Keratinocyte (primary cell): Measurements from ENCODE around the gene UBAC2. TPM values are rescaled to one million over a fixed set of nuclear protein-coding genes. Genes with fewer than 3 reads are reported as not detected.

Experiments
- DNase-seq: peaks from one replicate; pipeline ENCODE4 v3.0.0-alpha.2; 2011; ENCODE audit warnings: low read depth, missing footprints, low spot score
- FAIRE-seq: peaks from 2 replicates; lab custom pipeline; 2011; peaks lifted over from hg19 to GRCh38; lab: Jason Lieb, UNC
- H2AFZ ChIP-seq: 2 replicates; pipeline ENCODE4 v1.6.0; 2012; ENCODE audit warnings: low read length, control low read depth, inconsistent platforms; ENCODE audit not compliant: control insufficient read depth
- H3K27ac ChIP-seq: 2 replicates; pipeline ENCODE4 v1.5.1; 2011; ENCODE audit warnings: low read length; ENCODE audit not compliant: control insufficient read depth, insufficient read depth
- H3K27me3 ChIP-seq: 3 replicates; pipeline ENCODE4 v1.6.0; 2011; ENCODE audit warnings: low read length; ENCODE audit not compliant: control insufficient read depth, insufficient read depth; ENCODE audit errors: extremely low read depth
- H3K36me3 ChIP-seq, 2 experiments: 2 replicates in 1 of 2; 3 replicates in 1 of 2; pipeline ENCODE4 v1.5.1; 2011; ENCODE audit warnings: low read length in 2 of 2, mild to moderate bottlenecking in 1 of 2; ENCODE audit not compliant: control insufficient read depth in 2 of 2, insufficient read depth in 2 of 2; ENCODE audit errors: extremely low read depth in 1 of 2
- H3K4me1 ChIP-seq: 3 replicates; pipeline ENCODE4 v1.5.1; 2011; ENCODE audit warnings: low read length; ENCODE audit not compliant: control insufficient read depth, insufficient read depth; ENCODE audit errors: extremely low read depth
- H3K4me2 ChIP-seq: 3 replicates; pipeline ENCODE4 v1.6.0; 2011; ENCODE audit warnings: low read depth, low read length; ENCODE audit not compliant: control insufficient read depth, insufficient read depth; ENCODE audit errors: extremely low read depth
- H3K4me3 ChIP-seq, 3 experiments: fragments of 200-600 bp in 1 of 3; sonication (generic) in 1 of 3; 2 replicates in 2 of 3; 3 replicates in 1 of 3; pipeline ENCODE4 v1.5.1; 2011 to 2016; ENCODE audit warnings: low read length in 3 of 3, mild to moderate bottlenecking in 3 of 3, control low read depth in 2 of 3, inconsistent platforms in 1 of 3, low read depth in 1 of 3, mixed read lengths in 1 of 3, mixed run types in 1 of 3, moderate library complexity in 1 of 3; ENCODE audit not compliant: control insufficient read depth in 2 of 3, insufficient read depth in 2 of 3; ENCODE audit errors: extremely low read depth in 1 of 3
- H3K79me2 ChIP-seq: 2 replicates; pipeline ENCODE4 v1.6.0; 2012; ENCODE audit warnings: low read length; ENCODE audit not compliant: control insufficient read depth, insufficient read depth
- H3K9ac ChIP-seq: 3 replicates; pipeline ENCODE4 v1.6.0; 2011; ENCODE audit warnings: low read length; ENCODE audit not compliant: control insufficient read depth, insufficient read depth; ENCODE audit errors: extremely low read depth
- H3K9me1 ChIP-seq: 3 replicates; pipeline ENCODE4 v1.6.0; 2011; ENCODE audit warnings: low read length; ENCODE audit not compliant: control insufficient read depth, insufficient read depth; ENCODE audit errors: extremely low read depth
- H3K9me3 ChIP-seq: 2 replicates; pipeline ENCODE4 v1.5.1; 2012; ENCODE audit warnings: low read depth, low read length; ENCODE audit not compliant: control insufficient read depth
- H4K20me1 ChIP-seq: 3 replicates; pipeline ENCODE4 v1.6.0; 2011; ENCODE audit warnings: low read length; ENCODE audit not compliant: control insufficient read depth, insufficient read depth; ENCODE audit errors: extremely low read depth
- EZH2 ChIP-seq: IDR thresholded peaks from one replicate; pipeline ENCODE4 v1.6.1; 2012; ENCODE audit warnings: inconsistent platforms, mild to moderate bottlenecking, low read length, moderate library complexity
- dilution Hi-C: fragments of 300-500 bp; cut with MboI; formaldehyde crosslinking; loops from one replicate; pipeline ENCODE4 v1.7.0; 2020; ENCODE audit warnings: low sequenced_read_pairs; ENCODE audit not compliant: extremely low pct_ligation_motif_present
- polyA plus RNA-seq, 5 experiments: library from polyadenylated mRNA; depleted of rRNA in 3 of 5; stranded (reverse) in 3 of 5; stranded (forward) in 1 of 5; unstranded in 1 of 5; fragments of >200 nt; gene quantifications; 1 replicate in 1 of 5; 2 replicates in 3 of 5; 3 replicates in 1 of 5; pipeline versions ENCODE4 v1.2.1 to v1.2.3, GENCODE V29; 2011 to 2012; ENCODE audit warnings: missing spikeins in 2 of 5, low read depth in 1 of 5, low replicate concordance in 1 of 5
- TF ChIP-seq, protein P1 (sequence below), 3 experiments: IDR thresholded peaks in 1 of 3; conservative IDR thresholded peaks in 1 of 3; optimal IDR thresholded peaks in 1 of 3; 2 replicates in 2 of 3; 3 replicates in 1 of 3; pipeline versions ENCODE3 to v1.5.1; 2011; ENCODE audit warnings: low read length in 3 of 3, mild to moderate bottlenecking in 3 of 3, moderate library complexity in 2 of 3, control low read depth in 1 of 3, inconsistent platforms in 1 of 3; ENCODE audit not compliant: insufficient read depth in 2 of 3; ENCODE audit errors: extremely low read depth in 1 of 3

The UBAC2 gene
- polyA plus RNA-seq, 1 donor (not counting 4 experiments of a cell fraction or from before 2014, with no cell fraction given): 104 TPM

DNA sequence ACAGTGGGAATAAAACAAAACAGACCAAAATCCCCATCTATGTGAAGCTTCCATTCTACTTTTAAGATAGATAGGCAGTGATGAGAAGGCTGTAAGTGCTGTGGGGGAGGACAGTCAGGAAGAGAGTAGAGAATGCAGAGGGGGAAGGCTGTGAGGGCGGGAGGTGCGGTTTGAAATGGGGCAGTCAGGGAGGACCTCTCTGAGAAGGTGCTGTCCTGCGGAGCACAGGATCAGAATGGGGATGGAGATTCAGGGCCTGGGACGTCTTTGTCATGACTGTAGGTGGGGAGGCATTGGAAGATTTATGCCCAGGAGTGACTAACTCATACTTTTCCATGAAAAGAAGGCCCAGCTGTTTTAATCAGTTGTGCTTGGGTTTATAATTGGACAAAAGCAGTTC is 110.5 kb downstream of the UBAC2 start:
- Histone ChIP-seq H3K36me3 (no peaks in the 10 kb centered on the region), H4K20me1 (no peaks in the 10 kb centered on the region), H3K27ac (no peak overlapping the region), H3K79me2 (peaks cover 2% of the 10 kb centered on the region), H3K4me3 (no peak overlapping the region), H3K4me2 (no peak overlapping the region), H3K9me3 (no peaks in the 10 kb centered on the region), H2AFZ (no peak overlapping the region), H3K4me1 (peaks cover 7% of the 10 kb centered on the region), H3K9ac (no peak overlapping the region), H3K9me1 (no peaks in the 10 kb centered on the region), H3K27me3 (no peaks in the 10 kb centered on the region)
- no peak for FAIRE-seq
- DNase-seq: no peak
- dilution Hi-C loops: no loop called here
- TF ChIP-seq EZH2: no peak
- TF ChIP-seq, protein P1, sequence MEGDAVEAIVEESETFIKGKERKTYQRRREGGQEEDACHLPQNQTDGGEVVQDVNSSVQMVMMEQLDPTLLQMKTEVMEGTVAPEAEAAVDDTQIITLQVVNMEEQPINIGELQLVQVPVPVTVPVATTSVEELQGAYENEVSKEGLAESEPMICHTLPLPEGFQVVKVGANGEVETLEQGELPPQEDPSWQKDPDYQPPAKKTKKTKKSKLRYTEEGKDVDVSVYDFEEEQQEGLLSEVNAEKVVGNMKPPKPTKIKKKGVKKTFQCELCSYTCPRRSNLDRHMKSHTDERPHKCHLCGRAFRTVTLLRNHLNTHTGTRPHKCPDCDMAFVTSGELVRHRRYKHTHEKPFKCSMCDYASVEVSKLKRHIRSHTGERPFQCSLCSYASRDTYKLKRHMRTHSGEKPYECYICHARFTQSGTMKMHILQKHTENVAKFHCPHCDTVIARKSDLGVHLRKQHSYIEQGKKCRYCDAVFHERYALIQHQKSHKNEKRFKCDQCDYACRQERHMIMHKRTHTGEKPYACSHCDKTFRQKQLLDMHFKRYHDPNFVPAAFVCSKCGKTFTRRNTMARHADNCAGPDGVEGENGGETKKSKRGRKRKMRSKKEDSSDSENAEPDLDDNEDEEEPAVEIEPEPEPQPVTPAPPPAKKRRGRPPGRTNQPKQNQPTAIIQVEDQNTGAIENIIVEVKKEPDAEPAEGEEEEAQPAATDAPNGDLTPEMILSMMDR (optimal IDR thresholded peaks at IDR 0.05 in 1 of 3, IDR thresholded peaks at IDR 0.05 in 1 of 3, conservative IDR thresholded peaks at IDR 0.05 in 1 of 3; ENCODE audit: extremely low read depth in 1 of 3, insufficient read depth in 2 of 3, low read length in 3 of 3): no peak

DNA sequence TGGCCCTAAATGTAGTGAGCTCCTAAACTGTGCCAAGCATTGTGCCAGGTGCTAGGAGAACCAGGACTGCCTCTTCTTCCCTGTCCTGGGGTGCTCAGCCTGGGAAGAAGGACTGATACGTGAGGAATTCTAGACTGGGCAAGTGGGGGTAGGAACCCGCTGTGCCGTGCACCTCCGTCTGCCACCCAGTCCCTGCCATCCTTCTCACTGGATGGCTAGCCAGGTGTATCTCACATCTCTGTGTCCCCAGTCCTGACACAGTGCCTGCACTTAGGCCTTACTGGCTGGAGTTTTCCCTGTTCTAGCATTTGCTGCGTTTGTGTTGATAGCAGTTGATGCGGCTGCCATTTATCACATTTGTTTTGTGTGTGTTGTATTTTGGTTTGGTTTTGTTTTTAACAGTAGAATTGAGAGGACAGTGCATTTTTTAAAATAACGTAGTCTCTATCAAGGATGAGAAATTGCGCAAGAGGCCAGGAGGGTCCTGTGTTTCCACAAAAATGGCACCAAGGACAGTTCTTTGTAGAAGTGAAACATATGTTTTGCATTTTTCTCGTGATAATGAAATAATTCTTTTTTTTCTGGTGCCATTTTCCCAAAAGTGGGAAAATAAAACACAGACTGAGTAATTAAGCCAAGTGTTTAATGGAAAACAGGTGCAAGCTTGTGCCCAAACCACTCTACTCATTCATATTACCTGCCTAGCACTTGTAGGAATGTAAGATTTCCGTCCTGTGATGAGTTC is 111.3 kb downstream of the UBAC2 start:
- Histone ChIP-seq H3K4me2 (no peak overlapping the region), H3K79me2 (peaks cover 2% of the 10 kb centered on the region), H4K20me1 (no peaks in the 10 kb centered on the region), H3K4me1 (peaks cover 7% of the 10 kb centered on the region), H3K9ac (no peak overlapping the region), H3K36me3 (peaks cover 0 to 1% of the 10 kb centered on the region in 2 experiments), H3K9me1 (no peaks in the 10 kb centered on the region), H3K27me3 (no peaks in the 10 kb centered on the region), H3K9me3 (no peaks in the 10 kb centered on the region), H2AFZ (no peak overlapping the region), H3K27ac (no peak overlapping the region), H3K4me3 (no peak overlapping the region)
- no peak for DNase-seq
- FAIRE-seq: no peak
- dilution Hi-C loops: no loop called here
- TF ChIP-seq, protein P1 (optimal IDR thresholded peaks at IDR 0.05 in 1 of 3, IDR thresholded peaks at IDR 0.05 in 1 of 3, conservative IDR thresholded peaks at IDR 0.05 in 1 of 3; ENCODE audit: extremely low read depth in 1 of 3, insufficient read depth in 2 of 3, low read length in 3 of 3): no peak
- no peak for TF ChIP-seq EZH2
